Measurements from ENCODE around the gene NRM.

DNA sequence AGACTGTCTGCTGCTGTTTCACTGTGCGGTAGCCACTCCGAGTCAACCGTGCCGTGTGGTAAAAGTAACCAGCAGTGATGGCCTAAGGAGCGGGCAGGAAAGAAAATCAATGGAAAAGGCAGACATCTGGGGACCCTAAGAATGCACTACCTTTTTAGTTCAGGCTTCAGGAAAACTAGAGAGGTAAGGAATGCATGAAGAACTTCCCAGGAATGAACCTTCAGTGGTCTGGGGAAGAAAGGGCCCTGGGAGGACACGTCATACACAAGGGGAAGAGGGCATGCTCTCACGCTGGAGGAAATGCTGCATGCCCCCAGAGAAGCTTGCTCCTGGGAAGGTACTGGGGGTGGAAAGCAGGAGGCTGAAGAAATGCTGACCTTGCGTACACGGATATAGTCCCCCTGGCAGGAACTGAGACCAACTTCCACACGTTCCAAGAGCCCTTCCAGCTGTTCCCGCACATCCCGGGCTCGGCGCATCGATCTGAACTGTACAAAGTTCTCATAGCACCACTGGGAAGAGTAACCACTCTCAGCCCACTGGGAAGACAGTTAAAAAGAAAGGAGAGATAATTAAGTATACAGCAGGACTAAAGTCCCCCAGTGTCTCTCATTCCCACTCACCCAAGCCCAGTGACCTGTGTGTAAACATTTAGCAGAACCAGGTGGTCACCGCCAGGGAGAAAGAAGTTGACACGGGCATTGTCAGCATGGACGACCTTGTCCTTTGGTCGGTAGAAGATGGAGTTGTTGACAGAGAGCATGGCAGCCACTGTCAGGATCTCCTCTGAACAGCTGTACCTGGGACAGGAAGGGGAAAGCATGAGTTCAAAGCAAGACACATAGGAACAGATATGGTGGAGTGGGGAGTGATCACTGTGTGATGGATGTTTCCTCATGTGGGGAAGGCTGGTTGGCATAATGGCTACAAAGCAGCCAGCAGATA lies 35.7 kb downstream of the NRM start:
- no peak for TF ChIP-seq POLR2A (IDR thresholded peaks at IDR 0.05)
- TF ChIP-seq, protein P1, sequence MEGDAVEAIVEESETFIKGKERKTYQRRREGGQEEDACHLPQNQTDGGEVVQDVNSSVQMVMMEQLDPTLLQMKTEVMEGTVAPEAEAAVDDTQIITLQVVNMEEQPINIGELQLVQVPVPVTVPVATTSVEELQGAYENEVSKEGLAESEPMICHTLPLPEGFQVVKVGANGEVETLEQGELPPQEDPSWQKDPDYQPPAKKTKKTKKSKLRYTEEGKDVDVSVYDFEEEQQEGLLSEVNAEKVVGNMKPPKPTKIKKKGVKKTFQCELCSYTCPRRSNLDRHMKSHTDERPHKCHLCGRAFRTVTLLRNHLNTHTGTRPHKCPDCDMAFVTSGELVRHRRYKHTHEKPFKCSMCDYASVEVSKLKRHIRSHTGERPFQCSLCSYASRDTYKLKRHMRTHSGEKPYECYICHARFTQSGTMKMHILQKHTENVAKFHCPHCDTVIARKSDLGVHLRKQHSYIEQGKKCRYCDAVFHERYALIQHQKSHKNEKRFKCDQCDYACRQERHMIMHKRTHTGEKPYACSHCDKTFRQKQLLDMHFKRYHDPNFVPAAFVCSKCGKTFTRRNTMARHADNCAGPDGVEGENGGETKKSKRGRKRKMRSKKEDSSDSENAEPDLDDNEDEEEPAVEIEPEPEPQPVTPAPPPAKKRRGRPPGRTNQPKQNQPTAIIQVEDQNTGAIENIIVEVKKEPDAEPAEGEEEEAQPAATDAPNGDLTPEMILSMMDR (IDR thresholded peaks at IDR 0.05) = no peak
